GM19099 (cell line): ENCODE measurements around the gene KRAS.

Experiments
- POLR2A ChIP-seq: IDR thresholded peaks from 3 replicates; pipeline ENCODE4 v1.6.1; 2011; ENCODE audit warnings: low read depth; ENCODE audit not compliant: insufficient read length; ENCODE audit errors: extremely low read depth

The KRAS gene

DNA sequence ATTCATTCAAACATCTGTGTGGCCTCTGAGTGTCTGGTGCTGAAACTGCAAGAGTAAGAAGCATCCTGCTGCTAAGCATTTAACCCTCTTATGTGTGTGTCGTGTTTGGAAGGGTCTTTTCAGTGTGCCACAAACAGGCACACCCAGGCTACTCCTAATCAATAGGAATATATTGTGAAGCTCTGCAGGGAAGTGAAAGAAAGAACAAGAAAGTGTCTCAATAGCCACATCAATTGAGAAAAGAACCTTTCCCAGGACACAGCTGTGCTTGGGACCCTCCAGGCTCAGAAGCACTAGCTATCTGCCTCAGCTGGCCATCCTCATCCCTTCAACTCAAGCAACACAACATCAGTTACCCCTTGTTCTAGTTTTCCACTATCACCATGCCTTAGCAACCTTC, 13.4 kb upstream of the KRAS start:
- no peak for TF ChIP-seq POLR2A

DNA sequence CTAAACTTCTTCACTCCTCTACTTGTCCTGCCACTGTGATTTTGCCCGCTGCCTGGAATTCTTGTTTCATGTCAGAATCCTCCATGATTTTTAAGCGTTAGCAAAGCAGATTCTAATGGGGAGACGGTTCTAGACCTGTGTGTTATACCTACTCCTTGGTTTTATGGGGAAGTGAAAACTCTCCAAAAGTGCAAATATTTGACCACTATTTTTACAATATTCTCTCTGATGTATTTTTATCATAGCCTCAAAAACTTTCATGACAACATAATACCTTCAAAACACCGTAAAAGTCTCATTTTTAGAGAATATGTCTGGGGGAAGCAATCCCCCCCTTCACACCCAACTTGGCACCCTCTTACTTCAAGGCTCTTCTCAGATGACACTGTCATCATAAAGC, 12.9 kb upstream of the KRAS start:
- TF ChIP-seq POLR2A = no peak

GRCh38 chr12:25262389-25263074, 11.8 kb upstream of the KRAS start:
- no peak for TF ChIP-seq POLR2A

DNA sequence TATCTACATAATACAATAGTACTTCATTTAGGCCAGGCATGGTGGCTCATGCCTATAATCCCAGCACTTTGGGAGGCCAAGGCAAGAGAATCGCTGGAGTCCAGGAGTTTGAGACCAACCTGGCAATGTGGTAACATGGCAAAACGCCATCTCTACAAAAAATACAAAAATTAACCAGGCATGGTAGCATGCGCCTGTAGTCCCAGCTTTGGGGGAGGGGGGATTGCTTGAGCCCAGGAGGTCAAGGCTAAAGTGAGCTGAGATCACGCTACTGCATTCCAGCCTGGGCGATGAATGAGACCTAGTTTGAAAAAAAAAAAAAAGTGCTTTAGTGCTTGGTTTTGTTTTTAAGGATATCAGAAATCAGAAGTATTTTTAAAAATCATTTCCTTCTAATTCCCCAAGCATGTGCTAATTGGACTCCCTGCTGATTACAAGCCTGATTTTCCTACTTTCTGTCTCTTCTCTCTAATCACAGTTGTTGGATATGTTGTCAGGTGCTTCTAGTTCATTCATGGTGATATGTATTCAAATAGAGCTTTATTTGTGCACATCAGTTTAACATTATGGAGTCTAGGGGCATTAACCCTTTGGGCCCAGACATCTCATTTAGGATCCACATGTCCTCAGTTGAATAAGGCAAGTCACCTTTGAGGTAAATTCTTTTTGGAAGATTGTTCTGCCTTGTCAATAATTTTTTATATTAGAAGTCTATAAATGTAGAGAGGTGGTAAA, 7.0 kb upstream of the KRAS start:
- no peak for TF ChIP-seq POLR2A

- no peak for TF ChIP-seq POLR2A
These were observed 6.1 kb upstream of the KRAS start for GRCh38 chr12:25256826-25257225.

DNA sequence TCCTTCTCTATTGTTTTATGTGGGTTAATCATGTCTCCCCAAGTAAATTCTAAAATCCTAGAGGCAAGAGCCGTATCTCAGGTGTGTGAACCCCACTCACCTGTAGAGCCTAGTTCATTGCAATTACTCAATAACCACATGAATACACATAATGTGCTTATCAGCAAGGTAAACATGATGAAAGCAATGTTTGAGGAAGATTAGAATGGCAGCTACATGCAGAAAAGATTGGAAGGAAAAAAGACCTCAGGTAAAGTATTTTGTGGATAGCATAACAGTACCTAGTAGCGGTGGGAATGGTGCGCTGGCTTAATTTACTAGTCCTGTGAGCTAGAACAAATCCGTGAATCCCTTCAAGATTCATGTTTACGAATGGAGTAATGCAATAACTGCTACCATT, 5.3 kb upstream of the KRAS start:
- no peak for TF ChIP-seq POLR2A

- no peak for TF ChIP-seq POLR2A
These were observed 3.6 kb upstream of the KRAS start for GRCh38 chr12:25254271-25254880.

DNA sequence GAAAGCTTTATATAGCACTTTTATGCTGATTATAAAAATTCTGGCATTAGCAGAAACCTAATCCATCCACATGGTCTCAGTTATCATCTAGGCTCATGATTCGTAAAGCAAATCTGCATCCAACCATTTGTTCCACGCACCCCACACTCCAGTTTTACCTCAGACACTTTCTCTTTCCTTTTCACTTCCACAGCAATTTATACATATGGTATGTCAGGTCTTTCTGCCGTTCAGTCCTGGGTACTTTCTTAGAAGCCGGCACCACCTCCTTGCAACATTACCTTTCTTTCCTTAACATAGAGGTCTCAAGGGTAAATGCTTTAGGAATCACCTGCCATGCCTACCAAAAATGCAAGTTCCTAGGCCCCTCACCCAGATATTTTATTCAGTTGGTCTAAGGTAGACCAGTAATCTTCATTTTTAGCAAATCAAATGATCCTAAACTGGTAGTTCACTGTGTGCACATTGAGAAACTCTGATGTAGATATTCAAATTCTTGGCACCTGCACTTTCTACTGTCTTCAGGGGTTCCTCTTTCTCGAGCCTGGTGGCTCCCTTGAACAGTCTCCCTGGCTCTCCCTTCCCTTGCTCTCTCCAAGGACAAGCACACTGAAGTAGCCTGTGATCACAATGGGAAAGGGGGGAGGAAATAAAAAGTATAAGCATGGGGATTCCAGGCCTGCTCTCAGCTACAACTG, 2.8 kb upstream of the KRAS start:
- TF ChIP-seq POLR2A = no peak

DNA sequence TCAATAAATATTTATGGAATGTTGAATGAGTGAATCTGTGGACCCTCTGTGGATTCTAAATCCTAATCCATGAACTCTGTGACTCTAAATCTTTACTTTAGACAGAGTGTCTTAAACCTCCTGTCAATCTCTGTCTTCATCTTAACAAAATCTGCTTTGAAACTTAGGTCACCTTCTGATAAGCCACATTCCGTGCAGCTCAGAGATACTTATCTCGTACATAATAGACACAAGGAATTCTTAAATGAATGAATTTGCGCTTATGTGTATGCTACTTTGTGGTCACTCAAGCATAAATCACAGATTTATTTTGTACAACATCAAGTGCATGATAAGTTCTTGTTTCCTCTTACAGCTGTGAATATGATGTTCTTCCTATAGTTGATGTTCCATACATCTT, 2.2 kb upstream of the KRAS start:
- no peak for TF ChIP-seq POLR2A

DNA sequence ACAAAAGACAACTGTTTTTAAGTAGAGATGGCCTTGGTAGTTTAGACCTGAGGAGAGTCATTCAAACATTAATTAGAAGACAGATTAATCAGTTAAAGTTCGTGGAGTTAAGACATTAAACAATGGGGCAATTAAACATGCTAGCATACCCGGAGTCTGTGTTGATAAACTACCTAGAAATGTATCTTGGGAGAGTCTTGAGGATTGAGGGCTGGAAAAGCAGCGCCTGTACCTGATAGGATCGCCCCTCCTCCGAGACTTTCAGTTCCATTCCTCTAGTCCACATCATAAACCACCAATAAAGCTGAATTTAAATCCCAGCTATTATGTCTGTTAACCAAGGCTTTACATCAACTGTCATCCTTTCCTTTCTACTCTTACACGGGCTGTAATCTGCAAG, 1.0 kb upstream of the KRAS start:
- no peak for TF ChIP-seq POLR2A

DNA sequence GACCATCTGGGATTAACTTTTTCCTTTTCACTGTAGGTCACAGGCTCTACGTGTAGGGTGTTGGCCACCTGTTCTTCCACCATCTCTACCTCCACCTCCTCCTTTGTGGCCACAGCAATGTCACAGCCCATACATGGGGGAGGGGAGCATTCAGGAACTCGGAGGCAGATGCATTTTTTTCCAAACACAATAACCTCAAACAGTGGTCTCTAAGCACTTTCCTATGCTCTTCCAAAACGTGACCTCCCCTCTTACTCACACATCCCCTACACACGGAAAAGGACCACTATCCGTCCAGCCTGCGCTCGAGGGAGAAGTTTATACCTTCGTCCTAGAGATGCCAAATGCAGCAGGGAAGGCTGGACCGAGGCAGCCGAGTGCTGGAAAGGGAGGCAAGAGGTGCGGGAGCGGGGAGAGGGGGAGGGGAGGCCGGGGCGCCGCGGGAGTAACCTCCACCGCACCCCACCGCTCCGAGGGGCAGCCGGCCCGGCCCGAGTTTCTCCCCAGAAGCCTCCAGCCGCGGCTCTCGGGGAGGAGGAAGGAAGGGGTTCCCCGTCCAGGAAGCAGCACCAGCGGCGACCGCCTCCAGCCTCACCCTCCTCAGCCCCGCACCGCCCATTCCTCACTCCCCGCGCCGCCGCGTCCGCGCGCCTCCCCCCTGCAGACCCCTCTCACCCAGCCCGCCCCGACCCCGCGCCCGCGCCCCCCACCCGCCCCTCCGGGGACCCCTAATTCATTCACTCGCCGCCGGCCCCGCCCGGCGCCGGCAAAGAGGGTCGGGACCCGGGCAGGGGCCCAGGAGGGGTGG, 594 bp downstream of the KRAS start:
- no peak for TF ChIP-seq POLR2A

DNA sequence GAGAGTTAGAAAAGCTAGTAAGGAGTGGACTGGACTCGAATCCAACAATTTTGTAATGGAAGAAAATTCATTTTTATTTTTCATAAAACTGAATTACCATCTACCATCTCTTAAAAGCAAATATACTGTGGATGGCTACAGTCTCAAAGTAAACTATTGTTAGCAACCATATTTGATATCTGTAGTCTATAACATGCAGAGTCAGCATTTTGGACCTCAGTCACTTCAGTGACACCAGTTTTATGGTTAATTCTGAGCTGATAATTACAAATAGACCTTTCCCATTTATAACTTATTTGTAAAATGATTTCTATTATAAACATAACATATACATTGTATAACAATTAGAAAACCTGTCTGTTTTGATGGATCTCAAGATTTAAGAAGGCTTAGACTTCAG, 2.0 kb downstream of the KRAS start:
- no peak for TF ChIP-seq POLR2A

- TF ChIP-seq POLR2A = no peak
These were observed 2.6 kb downstream of the KRAS start for GRCh38 chr12:25248137-25248536.

DNA sequence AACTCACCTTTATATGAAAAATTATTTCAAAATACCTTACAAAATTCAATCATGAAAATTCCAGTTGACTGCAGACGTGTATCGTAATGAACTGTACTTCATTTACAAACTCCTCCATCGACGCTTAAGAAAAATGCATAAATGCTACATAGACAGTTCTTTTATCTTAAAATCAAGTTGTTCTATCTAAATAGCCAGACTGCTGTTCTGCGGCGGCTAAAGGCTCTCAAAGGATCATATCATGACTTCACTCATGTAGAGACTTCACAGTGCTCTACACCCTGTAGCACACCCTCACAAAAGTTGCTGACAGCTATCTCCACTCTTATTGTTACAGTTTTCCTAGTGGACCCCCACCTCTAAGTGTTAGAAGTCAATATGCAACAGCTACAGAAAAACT, 5.2 kb downstream of the KRAS start:
- no peak for TF ChIP-seq POLR2A

- no peak for TF ChIP-seq POLR2A
These were observed 7.1 kb downstream of the KRAS start for GRCh38 chr12:25243680-25243990.

DNA sequence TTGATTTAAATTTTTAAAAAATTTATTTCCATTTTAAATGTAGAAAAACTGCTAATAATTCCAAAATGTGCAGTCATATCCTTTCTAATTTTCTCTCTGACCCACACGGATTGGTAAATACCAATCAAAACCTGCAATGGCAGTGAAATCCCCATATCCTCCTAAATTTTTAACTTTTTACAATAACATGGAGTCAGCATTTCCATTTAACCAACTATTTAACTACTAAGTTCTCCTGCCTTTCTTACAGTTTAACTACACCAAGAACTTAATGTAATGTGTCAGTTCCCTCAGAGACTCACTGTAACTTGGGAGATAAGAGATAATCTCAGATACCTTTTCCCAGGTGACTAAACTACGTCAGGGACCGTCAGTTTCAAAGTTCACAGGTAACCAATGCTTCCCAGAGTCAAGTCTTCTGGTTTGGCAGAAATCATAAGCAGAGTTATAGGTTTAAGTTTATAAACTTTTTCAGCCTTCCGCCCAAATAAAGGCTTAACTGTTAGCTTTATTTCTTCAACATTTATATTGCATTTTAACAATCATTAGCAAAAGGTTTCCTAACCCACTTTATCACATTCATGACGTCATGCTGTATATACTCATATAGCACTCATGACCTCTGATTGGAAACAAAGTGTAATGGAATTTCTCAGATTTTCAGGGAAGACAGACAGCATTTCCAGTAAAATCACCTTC, 7.6 kb downstream of the KRAS start:
- no peak for TF ChIP-seq POLR2A
